Measurements from ENCODE around the gene KLHL18. TPM values are rescaled to one million over a fixed set of nuclear protein-coding genes. Genes with fewer than 3 reads are reported as not detected.
A peak's percentile ranks its signal among the peaks of the same experiment; 100 is the strongest.

KLHL18 gene
- total RNA-seq, 2 experiments from 2014 or later, result 28.8 to 32.6 TPM

GRCh38 chr3:47337656-47338055 is 54.9 kb downstream of the KLHL18 start:
- no peaks in the 10 kb centered on the region for H3K9me3 Mint-ChIP-seq
- no peak overlapping the region for H3K4me3 Mint-ChIP-seq
- peak overlapping the region; percentile 1 for H3K27ac Mint-ChIP-seq
- no peaks in the 10 kb centered on the region for H3K4me1 Mint-ChIP-seq (ENCODE audit: low read depth)
- peaks cover 46% of the 10 kb centered on the region for H3K36me3 Mint-ChIP-seq (ENCODE audit: low read depth)
- DNase-seq, result no peak
- CTCF ChIA-PET, result interaction anchor here (1.4 kb wide), 1 partner anchor 13 kb away, joined by 6 read pairs; no protein-coding TSS in a partner anchor
- POLR2A ChIA-PET, result no interaction called here
- no peaks in the 10 kb centered on the region for H3K27me3 Mint-ChIP-seq
- intact Hi-C loops (cut with micrococcal nuclease), result no loop called here
- ATAC-seq, result no peak
- TF ChIP-seq CTCF (IDR thresholded peaks at IDR 0.05), result no peak

GRCh38 chr3:47339951-47340350 is 57.2 kb downstream of the KLHL18 start:
- H3K4me1 Mint-ChIP-seq (ENCODE audit: low read depth), result peaks cover under 1% of the 10 kb centered on the region
- ATAC-seq (no peak), DNase-seq (no peak)
- H3K4me3 Mint-ChIP-seq, result no peak overlapping the region
- H3K9me3 Mint-ChIP-seq, result no peaks in the 10 kb centered on the region
- H3K27ac Mint-ChIP-seq, result no peak overlapping the region
- ChIA-PET POLR2A (no interaction called here), CTCF (interaction anchor here (0.7 kb wide), 1 partner anchor 31 kb away, joined by 3 read pairs; no protein-coding TSS in a partner anchor)
- intact Hi-C loops (cut with micrococcal nuclease), result no loop called here
- H3K27me3 Mint-ChIP-seq, result no peaks in the 10 kb centered on the region
- TF ChIP-seq CTCF (IDR thresholded peaks at IDR 0.05), result no peak
- peaks cover 36% of the 10 kb centered on the region for H3K36me3 Mint-ChIP-seq (ENCODE audit: low read depth)

GRCh38 chr3:47340866-47341265 is 58.1 kb downstream of the KLHL18 start:
- H3K36me3 Mint-ChIP-seq (ENCODE audit: low read depth), result peaks cover 35% of the 10 kb centered on the region
- no peak for TF ChIP-seq CTCF (IDR thresholded peaks at IDR 0.05)

GRCh38 chr3:47342151-47342550 is 59.4 kb downstream of the KLHL18 start:
- no peak for TF ChIP-seq CTCF (IDR thresholded peaks at IDR 0.05)
- no peaks in the 10 kb centered on the region for H3K9me3 Mint-ChIP-seq
- H3K4me1 Mint-ChIP-seq (ENCODE audit: low read depth), result peaks cover 6% of the 10 kb centered on the region
- DNase-seq (no peak), ATAC-seq (no peak)
- no peak overlapping the region for H3K4me3 Mint-ChIP-seq
- ChIA-PET POLR2A (no interaction called here), CTCF (no interaction called here)
- H3K36me3 Mint-ChIP-seq (ENCODE audit: low read depth), result peaks cover 26% of the 10 kb centered on the region
- H3K27me3 Mint-ChIP-seq, result no peaks in the 10 kb centered on the region
- intact Hi-C loops (cut with micrococcal nuclease), result no loop called here
- H3K27ac Mint-ChIP-seq, result no peak overlapping the region

More at GRCh38 chr3:47340866-47341265, 58.1 kb downstream of the KLHL18 start:
- intact Hi-C loops (cut with micrococcal nuclease), result no loop called here
- ATAC-seq (no peak), DNase-seq (no peak)
- Mint-ChIP-seq H3K4me1 (ENCODE audit: low read depth) (peaks cover 6% of the 10 kb centered on the region), H3K4me3 (no peak overlapping the region), H3K9me3 (no peaks in the 10 kb centered on the region), H3K27me3 (no peaks in the 10 kb centered on the region), H3K27ac (no peak overlapping the region)
- ChIA-PET POLR2A (no interaction called here), CTCF (interaction anchor here (0.7 kb wide), 1 partner anchor 30 kb away, joined by 3 read pairs; no protein-coding TSS in a partner anchor)

GRCh38 chr3:47342812-47343211 is 60.1 kb downstream of the KLHL18 start:
- TF ChIP-seq CTCF (IDR thresholded peaks at IDR 0.05), result no peak
- H3K36me3 Mint-ChIP-seq (ENCODE audit: low read depth), result peaks cover 24% of the 10 kb centered on the region
- POLR2A ChIA-PET, result no interaction called here
- H3K4me3 Mint-ChIP-seq, result no peak overlapping the region
- H3K4me1 Mint-ChIP-seq (ENCODE audit: low read depth), result peaks cover 6% of the 10 kb centered on the region
- CTCF ChIA-PET, result no interaction called here
- intact Hi-C loops (cut with micrococcal nuclease), result no loop called here
- ATAC-seq (no peak), DNase-seq (no peak)
- H3K27me3 Mint-ChIP-seq, result no peaks in the 10 kb centered on the region
- H3K9me3 Mint-ChIP-seq, result no peaks in the 10 kb centered on the region
- no peak overlapping the region for H3K27ac Mint-ChIP-seq
